Thoracic aorta (tissue), 2 donors: ENCODE data around the gene DYRK1A. TPM values are rescaled to one million over a fixed set of nuclear protein-coding genes. Genes with fewer than 3 reads are reported as not detected.

Source experiments
- ATAC-seq: fragments of 150-250 bp; one replicate; pipeline ENCODE4 v1.8.0; 2017; ENCODE audit warnings: low read depth; ENCODE audit not compliant: insufficient number of reproducible peaks, low FRiP score
- DNase-seq: peaks from one replicate; pipeline ENCODE4 v3.0.0-alpha.2; 2020; ENCODE audit warnings: low spot score
- H3K27ac ChIP-seq, 2 donors: fragments of 200-600 bp; sonication (generic); 1 replicate in 1 of 2; 2 replicates in 1 of 2; pipeline ENCODE4 v1.5.1; 2016; ENCODE audit warnings: mild to moderate bottlenecking in 2 of 2, moderate library complexity in 2 of 2
- H3K27me3 ChIP-seq: fragments of 200-600 bp; sonication (generic); replicated peaks from 2 replicates; pipeline ENCODE4 v1.6.0; 2016; ENCODE audit warnings: mild to moderate bottlenecking; ENCODE audit not compliant: insufficient read depth
- H3K36me3 ChIP-seq: fragments of 200-600 bp; sonication (generic); one replicate; pipeline ENCODE4 v1.5.1; 2016
- H3K4me1 ChIP-seq, 2 donors: fragments of 200-600 bp; sonication (generic); 1 replicate in 1 of 2; 2 replicates in 1 of 2; pipeline versions ENCODE4 v1.5.1 to v1.6.0; 2016; ENCODE audit warnings: low read depth in 2 of 2, mild to moderate bottlenecking in 1 of 2; ENCODE audit not compliant: control insufficient read depth in 1 of 2
- H3K4me3 ChIP-seq: fragments of 200-600 bp; sonication (generic); 2 replicates; pipeline ENCODE4 v1.5.1; 2016; ENCODE audit warnings: mild to moderate bottlenecking
- H3K9me3 ChIP-seq: fragments of 200-600 bp; sonication (generic); 2 replicates; pipeline ENCODE4 v1.5.1; 2016
- CTCF ChIP-seq: fragments of 200-600 bp; sonication (generic); IDR thresholded peaks from one replicate; pipeline ENCODE4 v1.5.1; 2019; ENCODE audit warnings: antibody characterized with exemption
- total RNA-seq, 2 donors: library from RNA; depleted of rRNA; stranded (reverse); fragments of >200 nt; gene quantifications; one replicate each; pipeline versions ENCODE4 v1.1.0 to v1.2.3, GENCODE V29; 2016

The DYRK1A gene
- total RNA-seq, 2 donors from 2014 or later = 77.2 to 93.8 TPM

GRCh38 chr21:37350472-37350871, 16.1 kb upstream of the DYRK1A start:
- ATAC-seq = no peak
- Histone ChIP-seq H3K9me3 (peaks cover 18% of the 10 kb centered on the region), H3K4me1 (no peaks in the 10 kb centered on the region), H3K4me3 (no peak overlapping the region), H3K27me3 (no peaks in the 10 kb centered on the region), H3K27ac (no peak overlapping the region), H3K36me3 (no peaks in the 10 kb centered on the region)
- TF ChIP-seq CTCF = no peak
- no peak for DNase-seq

GRCh38 chr21:37356706-37357105, 9.9 kb upstream of the DYRK1A start:
- no peaks in the 10 kb centered on the region for H3K36me3 ChIP-seq
- no peaks in the 10 kb centered on the region for H3K4me1 ChIP-seq
- TF ChIP-seq CTCF = no peak
- no peaks in the 10 kb centered on the region for H3K27me3 ChIP-seq
- H3K27ac ChIP-seq = no peak overlapping the region
- ATAC-seq (no peak), DNase-seq (no peak)
- H3K9me3 ChIP-seq = no peaks in the 10 kb centered on the region
- no peak overlapping the region for H3K4me3 ChIP-seq

GRCh38 chr21:37357691-37358090, 8.9 kb upstream of the DYRK1A start:
- no peaks in the 10 kb centered on the region for H3K27me3 ChIP-seq
- no peak overlapping the region for H3K4me3 ChIP-seq
- DNase-seq = no peak

GRCh38 chr21:37358397-37358796, 8.2 kb upstream of the DYRK1A start:
- no peak overlapping the region for H3K4me3 ChIP-seq
- DNase-seq (no peak), ATAC-seq (no peak)
- no peak overlapping the region for H3K27ac ChIP-seq
- TF ChIP-seq CTCF = no peak
- H3K9me3 ChIP-seq = no peaks in the 10 kb centered on the region
- no peaks in the 10 kb centered on the region for H3K4me1 ChIP-seq
- H3K27me3 ChIP-seq = no peaks in the 10 kb centered on the region
- H3K36me3 ChIP-seq = no peaks in the 10 kb centered on the region

More at GRCh38 chr21:37357691-37358090, 8.9 kb upstream of the DYRK1A start:
- no peaks in the 10 kb centered on the region for H3K9me3 ChIP-seq
- no peak for TF ChIP-seq CTCF
- no peaks in the 10 kb centered on the region for H3K36me3 ChIP-seq
- no peak overlapping the region for H3K27ac ChIP-seq
- ATAC-seq = no peak
- no peaks in the 10 kb centered on the region for H3K4me1 ChIP-seq

- Histone ChIP-seq H3K4me3 (no peak overlapping the region), H3K27me3 (no peaks in the 10 kb centered on the region), H3K9me3 (no peaks in the 10 kb centered on the region), H3K36me3 (no peaks in the 10 kb centered on the region), H3K4me1 (peaks cover 0 to 17% of the 10 kb centered on the region in 2 donors), H3K27ac (no peak overlapping the region)
- no peak for TF ChIP-seq CTCF
- ATAC-seq = no peak
- DNase-seq = no peak
Observed at GRCh38 chr21:37363936-37364335, 2.6 kb upstream of the DYRK1A start.
